Measurements from ENCODE around the gene CXorf58.
"Not testable (repeated sequence)": the region's sequence is repeated elsewhere in the genome, so short reads cannot be mapped to it uniquely, and the experiment has no call there.

CXorf58 gene

GRCh38 chrX:23964191-23964590 is 56.4 kb downstream of the CXorf58 start:
- no peak for DNase-seq

DNA sequence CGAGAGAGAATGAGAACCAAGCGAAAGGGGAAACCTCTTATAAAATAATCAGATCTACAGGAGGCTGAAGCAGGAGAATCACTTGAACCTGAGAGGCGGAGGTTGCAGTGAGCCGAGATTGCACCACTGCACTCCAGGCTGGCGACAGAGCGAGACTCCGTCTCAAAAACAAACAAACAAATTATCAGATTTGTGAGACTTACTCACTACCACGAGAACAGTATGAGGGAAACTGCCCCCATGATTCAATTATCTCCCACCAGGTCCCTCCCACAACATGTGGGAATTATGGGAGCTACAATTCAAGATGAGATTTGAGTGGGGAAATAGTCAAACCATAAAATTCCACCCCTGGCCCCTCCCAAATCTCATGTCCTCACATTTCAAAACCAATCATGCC is 57.8 kb downstream of the CXorf58 start:
- not testable (repeated sequence) for DNase-seq

DNA sequence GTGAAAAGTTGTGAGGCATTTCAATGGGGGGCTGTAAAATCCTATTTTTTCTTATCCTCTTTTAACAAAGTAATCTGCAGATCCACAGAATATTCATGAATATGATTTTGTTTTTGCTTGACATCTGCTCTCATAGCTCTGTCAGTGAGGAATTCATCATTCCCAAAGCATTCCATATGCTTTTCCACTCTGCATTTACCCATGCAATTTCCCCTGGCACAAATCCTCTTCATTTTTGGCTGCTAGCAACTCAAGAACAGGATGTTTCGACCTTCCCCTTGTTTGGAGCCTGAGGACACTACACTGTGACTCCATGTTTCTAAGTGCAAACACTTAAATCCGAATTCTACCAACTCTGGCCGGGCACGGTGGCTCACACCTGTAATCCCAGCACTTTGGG is 70.7 kb downstream of the CXorf58 start:
- DNase-seq, result no peak

- DNase-seq, result no peak
These were observed 72.2 kb downstream of the CXorf58 start for GRCh38 chrX:23980011-23980441.

DNA sequence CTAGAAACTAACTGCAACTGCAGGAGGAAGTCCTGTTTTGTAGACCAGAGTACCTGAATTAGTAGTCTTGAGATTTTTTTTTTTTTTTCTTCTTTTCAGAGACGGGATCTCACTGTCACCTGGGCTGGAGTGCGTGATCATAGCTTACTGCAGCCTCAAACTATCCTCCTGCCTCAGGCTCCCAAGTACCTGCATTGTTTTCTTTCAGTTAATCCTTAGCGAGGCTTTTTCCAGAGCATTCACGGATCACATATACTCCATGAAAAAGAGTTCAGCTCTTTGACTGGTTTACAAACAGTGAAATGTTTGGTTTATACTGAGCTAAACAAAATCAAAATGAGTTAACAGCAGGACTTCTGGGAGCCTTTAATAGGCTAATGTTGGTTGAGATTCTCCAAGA is 73.4 kb downstream of the CXorf58 start:
- DNase-seq, result no peak

- no peak for DNase-seq
These were observed 73.9 kb downstream of the CXorf58 start for GRCh38 chrX:23981711-23982110.

GRCh38 chrX:23982891-23983290 is 75.1 kb downstream of the CXorf58 start:
- no peak for DNase-seq

Measured in activated naive CD4-positive, alpha-beta T cell treated with Interleukin-2 at 50 U/mL for 16 hours (primary cell).